NCI-H2107 treated with DMSO at 0.1 percent for 48 hours (cell line): ENCODE results near the gene JKAMP.
"Not testable (repeated sequence)": the region's sequence is repeated elsewhere in the genome, so short reads cannot be mapped to it uniquely, and the experiment has no call there.

Source experiments
- DNase-seq: peaks from one replicate; lab custom pipeline; 2025; ENCODE audit not compliant: unreplicated experiment; lab: John Stamatoyannopoulos, UW

JKAMP gene, protein sequence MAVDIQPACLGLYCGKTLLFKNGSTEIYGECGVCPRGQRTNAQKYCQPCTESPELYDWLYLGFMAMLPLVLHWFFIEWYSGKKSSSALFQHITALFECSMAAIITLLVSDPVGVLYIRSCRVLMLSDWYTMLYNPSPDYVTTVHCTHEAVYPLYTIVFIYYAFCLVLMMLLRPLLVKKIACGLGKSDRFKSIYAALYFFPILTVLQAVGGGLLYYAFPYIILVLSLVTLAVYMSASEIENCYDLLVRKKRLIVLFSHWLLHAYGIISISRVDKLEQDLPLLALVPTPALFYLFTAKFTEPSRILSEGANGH

DNA sequence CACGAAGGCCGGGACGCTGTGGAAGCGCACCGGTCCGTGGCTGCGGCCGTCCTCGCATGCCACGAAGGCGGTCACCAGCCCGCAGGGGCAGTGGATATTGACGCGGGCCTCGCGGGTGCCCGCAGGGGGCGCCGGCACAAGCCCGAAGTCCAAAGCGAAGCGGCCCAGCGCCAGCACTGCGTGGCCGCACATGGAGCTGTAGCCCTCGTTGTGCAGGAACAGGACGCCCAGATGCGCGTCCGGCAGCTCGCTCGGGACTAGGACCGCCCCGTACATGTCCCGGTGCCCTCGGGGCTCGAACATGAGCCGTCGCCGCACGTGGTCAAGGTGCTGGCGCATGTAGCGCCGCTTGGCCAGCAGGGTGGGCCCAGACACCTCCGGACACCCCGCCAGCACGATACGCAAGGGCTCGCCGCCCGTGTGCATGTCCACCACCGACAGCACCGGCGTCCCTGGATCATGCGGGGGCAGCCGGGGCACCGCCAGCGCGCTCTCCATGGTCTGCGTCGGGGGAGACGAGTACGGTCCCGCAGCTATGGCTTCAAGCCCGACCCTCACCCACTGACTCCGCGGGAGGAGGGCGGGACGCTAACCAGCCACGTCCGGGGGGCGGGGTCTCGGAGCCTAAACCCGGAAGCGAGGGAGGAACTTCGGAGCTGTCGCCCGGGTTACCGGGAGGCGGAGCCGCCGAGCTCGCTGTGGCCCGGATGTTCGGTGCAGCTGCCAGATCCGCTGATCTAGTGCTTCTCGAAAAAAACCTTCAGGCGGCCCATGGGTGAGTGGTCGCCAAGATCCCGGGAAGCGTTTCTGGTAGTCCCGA lies at the start of gene JKAMP, which contains the start of gene L3HYPDH:
Gene JKAMP (plus strand): TSS at position 699 of the 820 bp plus-strand sequence. CDS start 73 bp downstream, at position 772.
Gene L3HYPDH (minus strand): TSS at position 590 of the 820 bp plus-strand sequence. CDS start 92 bp downstream, at position 498.
- DNase-seq: peak; percentile 97

DNA sequence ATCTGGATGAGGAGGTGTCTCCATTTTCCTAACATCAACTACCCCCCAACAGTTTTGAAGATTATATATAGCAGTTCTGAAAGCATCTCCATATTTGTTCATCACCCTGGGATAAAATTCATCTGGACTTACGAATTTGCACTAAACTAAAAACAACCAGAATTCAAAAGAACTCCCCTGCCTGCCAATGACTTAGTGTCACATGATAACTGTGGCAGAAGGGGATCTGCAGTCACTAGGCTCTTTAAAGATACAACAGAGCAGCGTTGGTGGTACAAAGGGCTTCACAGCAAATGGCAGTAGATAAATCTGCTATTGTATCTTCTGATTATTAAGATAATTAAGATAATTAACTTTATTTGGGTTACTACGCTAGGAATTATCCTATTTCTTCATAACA lies 49.2 kb upstream of the JKAMP start:
- DNase-seq: no peak

DNA sequence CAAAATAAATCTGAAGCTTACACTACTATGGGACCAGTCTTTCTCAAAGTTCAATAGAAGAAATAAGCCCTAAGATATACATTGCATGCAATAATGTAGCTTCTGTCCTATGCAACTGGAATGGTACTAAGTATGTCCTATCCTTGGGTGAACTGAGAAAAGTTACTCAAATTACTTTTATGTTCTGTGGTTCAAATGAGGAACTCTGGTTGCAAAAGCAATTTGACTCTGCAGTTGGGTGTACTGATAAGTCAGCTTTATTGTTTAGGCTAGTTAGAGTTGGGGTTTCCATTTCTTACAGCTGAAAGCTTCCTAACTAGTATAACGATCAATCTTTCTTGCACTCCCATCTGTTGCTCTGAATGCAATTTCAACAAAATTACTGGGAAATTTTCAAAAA lies 48.3 kb upstream of the JKAMP start:
- DNase-seq: no peak

DNA sequence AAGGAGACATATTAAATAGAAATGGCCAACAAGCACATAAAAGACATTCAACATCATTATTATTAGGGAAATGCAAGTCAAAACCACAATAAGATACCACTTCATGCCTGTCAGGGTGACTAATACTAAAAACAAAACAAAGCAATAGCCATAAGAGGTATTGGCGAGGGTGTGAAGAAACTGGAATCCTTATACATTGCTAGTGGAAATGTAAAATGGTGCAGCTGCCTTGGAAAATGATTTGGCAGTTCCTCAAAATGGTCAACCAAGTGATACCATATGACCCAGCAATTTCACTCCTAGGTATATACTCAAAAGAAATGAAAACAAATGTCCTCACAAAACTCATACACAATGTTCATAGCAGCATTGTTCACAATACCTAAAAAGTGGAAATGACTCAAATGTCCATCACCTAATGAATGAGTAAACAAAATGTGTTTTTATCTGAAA lies 46.1 kb upstream of the JKAMP start:
- no peak for DNase-seq

DNA sequence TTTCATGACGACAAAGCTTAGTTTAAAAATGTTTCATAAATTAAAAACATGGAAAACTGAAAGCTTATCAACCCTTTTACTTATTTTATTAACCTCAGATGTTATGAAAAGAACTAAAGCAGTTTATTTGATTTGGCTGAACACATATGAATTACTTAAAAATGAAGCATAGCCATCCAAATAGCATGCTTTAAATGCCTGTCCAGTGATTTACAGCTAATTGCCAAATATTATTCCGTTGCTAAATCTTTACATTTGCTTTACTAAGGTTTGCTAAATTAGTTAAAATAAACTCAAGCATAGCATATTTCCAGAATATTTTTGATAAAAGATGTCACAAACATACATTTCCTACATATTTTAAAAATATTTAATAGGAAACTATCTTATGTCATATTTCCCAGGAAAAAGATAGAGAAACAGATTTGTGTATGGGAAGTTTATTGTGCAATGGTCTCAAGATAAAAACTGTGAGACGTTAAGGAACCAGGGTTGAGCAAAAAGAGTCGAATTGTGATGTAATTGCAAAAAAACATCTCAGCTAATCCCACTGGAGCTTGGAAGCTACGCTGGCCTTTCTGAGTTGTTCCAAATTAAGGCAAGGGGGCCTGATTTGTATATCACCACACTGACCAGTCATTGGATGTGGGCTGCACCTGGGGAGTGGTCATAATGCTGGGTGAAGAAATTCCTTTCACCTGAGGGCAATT lies 44.9 kb upstream of the JKAMP start:
- no peak for DNase-seq

DNA sequence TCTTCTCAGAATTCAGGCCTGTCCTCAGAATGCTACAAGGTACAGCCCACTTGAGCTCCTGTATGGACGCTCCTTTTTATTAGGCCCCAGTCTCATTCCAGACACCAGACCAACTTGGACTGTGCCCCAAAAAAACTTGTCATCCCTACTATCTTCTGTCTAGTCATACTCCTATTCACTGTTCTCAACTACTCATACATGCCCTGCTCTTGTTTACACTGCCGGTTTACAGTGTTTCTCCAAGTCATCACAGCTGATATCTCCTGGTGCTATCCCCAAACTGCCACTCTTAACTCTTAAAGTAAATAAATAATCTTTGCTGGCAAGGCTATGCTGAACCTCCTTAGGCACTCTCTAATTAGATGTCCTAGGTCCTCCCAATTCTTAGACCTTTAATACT lies 35.6 kb upstream of the JKAMP start:
- DNase-seq: not testable (repeated sequence)

DNA sequence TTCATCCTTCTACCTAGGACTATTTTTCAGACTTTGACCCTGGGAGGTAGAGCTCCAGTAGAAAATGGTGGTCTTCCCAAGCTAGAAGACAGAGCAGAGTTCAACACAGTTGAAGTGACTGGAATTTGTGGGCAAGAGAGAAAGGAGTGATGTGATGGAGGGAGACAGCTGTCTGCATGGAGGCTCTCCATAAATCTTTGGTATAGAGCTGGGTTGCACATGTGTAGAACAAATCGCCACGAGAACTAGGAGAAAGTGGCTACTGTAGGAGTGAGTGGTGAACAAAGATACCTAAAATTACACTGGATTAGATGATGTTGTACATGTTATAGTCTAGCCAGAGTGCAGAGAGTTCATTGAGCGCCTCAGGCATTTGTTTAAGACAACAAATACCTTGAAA lies 33.6 kb upstream of the JKAMP start:
- no peak for DNase-seq

DNA sequence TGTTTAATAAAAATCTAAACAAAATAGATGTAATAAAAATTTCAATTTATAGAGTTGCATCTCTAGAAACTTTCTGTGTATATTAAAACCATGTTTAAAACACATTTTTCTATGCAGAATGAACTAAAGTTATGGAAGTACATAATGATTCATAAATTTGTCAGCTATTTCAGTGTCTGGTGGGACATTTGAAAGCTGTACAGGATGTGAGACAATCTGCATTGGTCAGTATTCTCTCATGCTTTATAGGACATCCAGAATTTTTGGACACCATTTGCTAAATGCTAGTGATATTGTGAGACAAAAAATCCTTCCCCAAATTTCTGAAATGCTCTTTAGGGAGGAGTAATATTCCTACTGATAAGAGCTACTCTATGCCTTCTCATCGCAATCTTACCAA lies 32.5 kb upstream of the JKAMP start:
- DNase-seq: no peak

DNA sequence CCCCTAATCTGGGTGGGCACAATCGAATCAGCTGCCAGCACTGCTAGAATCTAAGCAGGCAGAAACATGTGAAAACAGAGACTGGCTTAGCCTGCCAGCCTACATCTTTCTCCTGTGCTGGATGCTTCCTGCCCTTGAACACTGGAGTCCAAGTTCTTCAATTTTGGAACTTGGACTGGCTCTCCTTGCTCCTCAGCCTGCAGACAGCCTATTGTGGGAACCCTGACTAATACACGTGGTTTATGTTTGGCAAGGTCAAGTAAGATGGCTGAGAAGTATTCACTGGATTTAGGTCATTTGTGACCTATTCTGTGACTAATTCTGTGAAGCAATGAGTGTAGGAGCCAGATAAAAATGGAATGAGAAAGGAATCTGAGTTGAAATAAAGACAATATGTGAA lies 30.2 kb upstream of the JKAMP start:
- no peak for DNase-seq

DNA sequence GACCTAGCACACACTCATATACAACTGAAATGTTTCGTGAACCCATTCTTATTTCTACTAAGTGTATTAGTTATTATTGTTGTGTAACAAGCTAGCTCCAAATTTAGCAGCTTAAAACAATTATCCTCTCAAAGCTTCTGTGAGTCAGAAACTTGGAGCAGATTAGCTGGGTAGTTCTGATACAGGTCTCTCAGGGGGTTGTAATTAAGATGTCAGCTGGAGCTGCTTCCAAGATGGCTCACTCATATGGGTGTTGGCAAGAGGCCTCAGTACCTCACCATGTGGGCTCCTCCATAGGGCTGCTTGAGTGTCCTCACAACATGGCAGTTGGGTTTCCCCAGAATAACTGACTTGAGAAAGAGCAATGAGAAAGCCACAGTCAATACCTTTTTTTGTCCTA lies 28.9 kb upstream of the JKAMP start:
- DNase-seq: no peak

DNA sequence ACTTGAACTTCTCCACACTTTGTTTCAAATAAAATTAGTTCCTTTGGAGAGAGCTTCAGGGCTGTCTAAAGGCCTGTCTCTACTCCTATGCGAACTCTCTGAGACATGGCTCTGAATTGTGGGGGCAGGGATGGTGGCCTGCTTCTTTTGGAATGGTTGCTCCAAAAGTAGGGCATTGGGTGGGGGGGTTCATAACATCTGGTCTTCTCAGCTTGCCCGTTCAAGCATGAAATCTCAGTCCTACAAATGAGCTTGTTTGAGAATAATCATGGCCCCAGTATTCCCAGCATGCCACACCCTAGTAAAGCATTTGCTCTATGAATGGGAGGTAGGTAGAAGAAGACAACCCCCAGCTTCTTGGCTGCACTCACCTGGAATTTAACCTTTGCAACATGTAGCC lies 25.8 kb upstream of the JKAMP start:
- DNase-seq: no peak

DNA sequence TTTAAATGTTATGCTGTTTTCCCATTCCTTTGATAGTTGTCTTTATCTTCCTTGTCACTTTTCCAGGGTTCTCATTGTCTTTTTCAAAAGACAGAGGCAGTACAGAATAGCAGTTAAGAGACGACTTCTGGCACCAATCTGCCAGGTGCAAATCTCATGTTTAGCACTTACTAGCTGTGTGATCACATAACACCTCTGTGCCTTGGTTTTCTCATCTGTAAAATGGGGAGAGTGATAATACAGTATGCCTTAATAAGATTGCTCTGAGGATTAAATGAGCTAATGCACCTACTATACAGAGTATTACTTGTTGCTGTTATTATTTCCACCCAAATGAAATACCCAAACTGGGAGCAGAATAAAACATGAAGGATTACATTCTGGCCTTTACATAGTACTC lies 23.9 kb upstream of the JKAMP start:
- DNase-seq: no peak

DNA sequence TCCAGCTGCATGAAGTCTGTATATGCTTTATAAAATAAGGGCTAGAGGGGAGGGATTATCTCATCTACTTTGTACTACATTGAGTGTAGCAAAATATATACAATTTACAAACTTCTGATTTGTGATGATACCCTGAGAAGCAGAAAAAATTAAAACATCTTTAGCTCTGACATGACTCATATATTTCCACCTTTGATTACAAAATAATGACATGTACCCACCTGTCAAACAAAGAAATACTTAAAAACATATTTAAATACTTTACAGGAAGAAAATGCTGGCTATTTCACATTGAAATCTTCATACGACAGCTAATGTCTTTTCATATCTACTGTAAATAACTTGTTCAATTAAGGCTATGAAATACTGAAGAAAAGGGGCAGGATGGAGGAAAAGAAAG lies 22.4 kb upstream of the JKAMP start:
- DNase-seq: no peak

DNA sequence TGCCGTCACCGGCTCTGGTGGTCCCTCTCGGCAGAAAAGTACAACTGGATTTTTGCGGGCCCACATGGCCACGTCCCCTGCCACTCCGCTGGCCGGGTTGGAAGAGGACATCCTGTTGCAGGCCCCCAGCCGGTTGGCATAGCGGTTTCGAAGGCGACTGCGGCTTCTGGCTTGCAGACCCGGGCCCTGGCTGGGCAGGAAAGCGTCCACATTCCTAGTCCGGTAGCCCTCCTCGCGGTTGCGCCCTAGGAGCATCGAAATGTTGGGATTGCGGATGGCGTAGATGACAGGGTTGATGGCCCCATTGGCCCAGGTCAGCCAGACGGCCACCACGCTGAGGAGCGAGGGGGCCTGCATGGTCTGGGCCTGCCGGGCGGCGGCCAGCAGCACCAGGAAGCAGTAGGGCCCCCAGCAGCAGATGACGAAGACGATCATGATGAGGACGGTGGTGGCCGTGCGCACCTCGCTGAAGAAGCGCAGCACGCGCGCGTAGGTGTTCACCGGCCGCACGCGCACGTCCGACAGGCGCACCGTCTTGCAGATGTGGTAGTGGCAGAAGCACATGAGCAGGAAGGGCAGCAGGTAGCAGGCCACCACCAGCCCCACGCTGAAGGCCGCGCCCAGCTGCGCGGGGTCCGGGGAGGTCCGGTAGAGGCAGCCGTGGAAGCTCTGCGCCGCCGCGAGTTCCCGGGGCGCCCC lies 20.4 kb upstream of the JKAMP start:
- DNase-seq: no peak

DNA sequence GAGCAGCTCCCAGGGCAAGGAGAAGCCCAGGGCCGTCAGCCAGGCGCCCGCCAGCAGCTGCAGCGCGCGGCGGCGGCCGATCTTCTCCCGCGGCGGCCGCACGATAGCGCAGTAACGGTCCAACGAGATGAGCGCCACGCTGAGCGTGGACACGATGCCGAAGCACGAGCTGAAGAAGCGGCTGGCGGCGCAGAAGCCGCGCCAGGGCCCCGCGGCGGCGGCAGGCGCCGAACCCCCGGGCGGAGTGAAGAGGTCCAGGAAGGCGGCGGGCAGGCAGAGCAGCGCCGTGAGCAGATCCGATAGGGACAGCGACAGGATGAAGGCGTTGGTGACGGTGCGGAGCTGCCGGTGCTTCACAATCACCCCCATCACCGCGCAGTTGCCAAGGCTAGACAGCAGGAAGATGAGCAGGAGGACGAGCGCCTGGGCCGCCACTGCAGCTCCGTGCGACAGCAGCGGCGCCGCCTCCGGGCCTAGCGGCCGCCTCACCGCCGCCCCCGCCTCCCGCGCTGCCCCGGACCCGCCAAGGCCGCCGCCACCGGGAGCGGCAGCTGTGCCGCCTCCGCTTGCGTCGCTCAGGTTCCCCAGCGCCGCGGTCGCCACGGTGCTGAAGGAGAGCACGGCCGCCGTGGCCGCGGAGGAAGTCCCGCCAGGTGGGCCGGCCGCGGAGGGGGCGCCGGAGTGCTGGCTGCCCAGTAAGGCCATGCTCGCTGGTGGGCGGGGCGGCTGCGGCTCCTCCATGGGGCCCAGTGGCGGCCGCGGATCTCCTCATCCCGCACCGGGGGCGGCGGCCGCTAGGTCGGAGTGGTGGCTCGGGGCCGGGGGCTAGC lies 19.6 kb upstream of the JKAMP start:
- DNase-seq: peak; percentile 31

DNA sequence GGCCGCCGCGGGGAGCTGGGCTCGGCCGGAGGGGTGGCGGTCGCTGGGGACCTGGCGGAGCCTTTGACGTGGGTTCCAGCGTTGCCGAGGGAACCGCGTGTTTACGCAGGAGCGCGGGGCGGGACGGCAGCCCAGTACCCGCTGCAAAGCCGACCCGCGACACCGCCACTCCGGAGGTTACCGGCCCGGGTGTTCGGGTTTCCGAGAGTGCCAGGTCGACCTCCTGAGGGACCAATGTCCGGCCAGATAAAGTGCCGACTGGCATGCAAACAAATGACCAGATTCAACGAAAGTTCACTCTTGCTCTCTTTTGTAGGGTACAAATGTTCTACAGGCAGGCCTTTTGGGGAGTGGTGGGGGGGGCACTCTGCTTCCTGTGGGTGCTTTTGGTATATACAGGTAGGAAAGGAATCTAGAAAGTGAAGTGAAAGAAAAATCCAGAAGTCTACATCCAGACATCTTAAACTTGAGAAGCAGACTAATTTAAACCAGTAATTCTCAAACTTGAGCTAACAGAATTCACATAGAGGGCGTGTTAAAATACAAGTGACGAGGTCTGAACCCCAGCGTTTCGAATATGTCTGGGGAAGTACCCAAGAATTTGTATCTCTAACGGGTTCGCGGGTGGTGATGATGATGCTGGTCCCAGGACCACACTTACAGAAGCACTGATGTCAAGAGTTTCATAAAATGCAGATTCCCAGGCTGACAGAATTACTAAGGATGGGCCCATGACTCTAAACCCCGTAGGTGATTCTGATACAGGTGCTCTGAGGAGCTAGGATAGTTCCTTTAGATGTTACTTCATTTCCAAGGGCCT lies 18.8 kb upstream of the JKAMP start, which contains the start of gene GPR135:
Gene GPR135 (minus strand): TSS at position 65 of the 820 bp plus-strand sequence. CDS start 154 bp downstream, outside the sequence.
- DNase-seq: no peak

DNA sequence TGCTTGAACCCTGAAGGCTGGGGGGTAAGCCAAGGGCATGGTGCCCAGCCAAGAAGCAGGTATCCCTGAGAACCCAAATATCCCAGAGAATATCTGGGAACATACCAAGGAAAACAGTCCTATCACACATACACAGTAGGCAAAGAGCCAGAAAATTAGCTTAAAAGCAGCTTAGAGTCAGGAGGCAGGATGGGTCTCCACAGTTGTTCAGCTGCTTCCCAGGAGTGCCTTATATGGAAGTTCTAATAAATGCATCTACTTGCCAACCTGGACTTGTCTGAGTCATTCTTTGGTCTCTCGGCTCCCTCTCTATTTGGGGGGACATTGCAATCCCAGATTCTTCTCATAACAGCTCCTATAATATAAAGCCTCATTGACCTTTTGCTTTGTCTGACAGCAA lies 10.1 kb upstream of the JKAMP start:
- no peak for DNase-seq

DNA sequence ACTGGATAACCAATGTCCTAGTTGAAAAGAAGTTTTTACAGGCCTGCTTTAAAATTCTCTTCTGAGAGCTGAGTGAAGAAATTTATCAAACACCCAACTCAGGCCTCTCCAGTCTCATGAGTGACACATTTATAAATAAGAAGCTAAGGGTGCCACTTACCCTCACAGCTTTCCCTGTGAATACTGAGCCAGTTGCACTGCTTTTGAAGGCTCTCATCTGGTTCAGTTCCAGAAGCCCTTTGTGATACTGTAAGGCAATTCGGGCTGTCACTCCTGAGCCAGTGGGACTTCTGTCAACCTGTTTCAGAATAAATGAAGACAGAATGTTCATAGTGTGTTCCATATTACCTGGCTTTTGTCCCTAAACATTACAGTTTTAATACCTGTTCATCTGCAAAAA lies 8.6 kb upstream of the JKAMP start:
- no peak for DNase-seq

DNA sequence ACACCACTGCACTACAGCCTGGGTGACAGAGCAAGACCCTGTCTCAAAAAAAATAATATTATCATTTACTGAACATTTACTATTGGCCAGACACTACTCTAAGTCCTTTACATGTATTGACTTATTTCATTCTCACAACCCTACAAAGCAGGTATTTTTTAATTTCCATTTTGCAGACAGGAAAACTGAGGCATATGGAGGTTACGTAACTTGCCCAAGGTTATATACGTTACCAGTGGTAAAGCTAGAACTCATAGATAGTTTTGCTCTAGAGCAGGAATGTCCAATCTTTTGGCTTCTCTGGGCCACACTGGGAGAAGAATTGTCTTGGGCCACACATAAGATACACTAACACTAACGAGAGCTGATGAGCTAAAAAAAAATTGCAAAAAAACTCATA lies 5.8 kb upstream of the JKAMP start:
- DNase-seq: no peak
